AG09309 (cell line): ENCODE data around the gene PCNA.
A peak's percentile ranks its signal among the peaks of the same experiment; 100 is the strongest.
"Not testable (repeated sequence)": the region's sequence is repeated elsewhere in the genome, so short reads cannot be mapped to it uniquely, and the experiment has no call there.

ENCODE experiments used
- DNase-seq: peaks from one replicate; pipeline ENCODE4 v3.0.0-alpha.2; 2010; ENCODE audit warnings: low read depth
- H3K4me3 ChIP-seq: 2 replicates; pipeline ENCODE4 v1.5.1; 2011; ENCODE audit warnings: mild to moderate bottlenecking, low read depth, low read length, moderate library complexity; ENCODE audit not compliant: control insufficient read depth
- CTCF ChIP-seq: IDR thresholded peaks from 2 replicates; pipeline ENCODE4 v1.5.1; 2011; ENCODE audit warnings: mild to moderate bottlenecking, low read depth, low read length, inconsistent platforms; ENCODE audit not compliant: insufficient read depth, control insufficient read depth; ENCODE audit errors: missing control alignments

The PCNA gene

GRCh38 chr20:5090191-5090590 is 29.6 kb downstream of the PCNA start:
- H3K4me3 ChIP-seq: no peak overlapping the region
- DNase-seq: no peak
- no peak for TF ChIP-seq CTCF

- no peak overlapping the region for H3K4me3 ChIP-seq
- TF ChIP-seq CTCF: no peak
- no peak for DNase-seq
These were observed 31.1 kb downstream of the PCNA start for GRCh38 chr20:5088688-5089087.

- no peak overlapping the region for H3K4me3 ChIP-seq
- no peak for TF ChIP-seq CTCF
- DNase-seq: no peak
These were observed 34.4 kb downstream of the PCNA start for GRCh38 chr20:5085380-5085779.

GRCh38 chr20:5080384-5080877 is 39.3 kb downstream of the PCNA start:
- no peak overlapping the region for H3K4me3 ChIP-seq
- peak; percentile 71 for DNase-seq
- no peak for TF ChIP-seq CTCF

GRCh38 chr20:5078399-5078958 is 41.3 kb downstream of the PCNA start:
- H3K4me3 ChIP-seq: no peak overlapping the region; the same call in 1 of the 2 replicates
- no peak for DNase-seq
- no peak for TF ChIP-seq CTCF

- TF ChIP-seq CTCF: no peak
- DNase-seq: no peak
- no peak overlapping the region for H3K4me3 ChIP-seq
These were observed 41.9 kb downstream of the PCNA start for GRCh38 chr20:5077761-5078387.

- H3K4me3 ChIP-seq, DNase-seq: not testable (repeated sequence)
These were observed 42.8 kb downstream of the PCNA start for GRCh38 chr20:5076913-5077312.
